GM12872 (cell line): Measurements from ENCODE around the gene CLEC2B.

ENCODE experiments used
- TF ChIP-seq, protein P1 (sequence below): IDR thresholded peaks from 3 replicates; pipeline ENCODE4 v1.5.1; 2011; ENCODE audit warnings: low read depth, mild to moderate bottlenecking, low read length, moderate library complexity; ENCODE audit not compliant: insufficient read depth

The CLEC2B gene

DNA sequence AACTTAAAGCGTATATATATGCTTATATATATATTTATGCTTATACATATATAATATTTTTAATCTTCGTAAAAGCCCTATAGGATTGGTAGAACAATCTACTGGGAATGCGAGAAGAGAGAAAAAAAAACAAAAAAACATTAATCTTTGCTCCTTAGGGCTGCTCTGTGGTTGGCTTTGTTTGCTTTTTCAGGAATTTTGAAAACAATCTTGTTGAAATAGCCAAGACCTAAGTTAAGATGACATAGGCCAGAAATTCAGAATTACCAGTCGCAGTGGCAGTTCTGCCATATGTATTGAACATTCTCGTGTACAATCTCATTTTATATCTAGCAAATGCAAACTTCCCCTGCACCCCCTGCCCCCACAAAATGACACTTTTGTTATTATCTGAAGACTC, 12.8 kb upstream of the CLEC2B start:
- TF ChIP-seq, protein P1, sequence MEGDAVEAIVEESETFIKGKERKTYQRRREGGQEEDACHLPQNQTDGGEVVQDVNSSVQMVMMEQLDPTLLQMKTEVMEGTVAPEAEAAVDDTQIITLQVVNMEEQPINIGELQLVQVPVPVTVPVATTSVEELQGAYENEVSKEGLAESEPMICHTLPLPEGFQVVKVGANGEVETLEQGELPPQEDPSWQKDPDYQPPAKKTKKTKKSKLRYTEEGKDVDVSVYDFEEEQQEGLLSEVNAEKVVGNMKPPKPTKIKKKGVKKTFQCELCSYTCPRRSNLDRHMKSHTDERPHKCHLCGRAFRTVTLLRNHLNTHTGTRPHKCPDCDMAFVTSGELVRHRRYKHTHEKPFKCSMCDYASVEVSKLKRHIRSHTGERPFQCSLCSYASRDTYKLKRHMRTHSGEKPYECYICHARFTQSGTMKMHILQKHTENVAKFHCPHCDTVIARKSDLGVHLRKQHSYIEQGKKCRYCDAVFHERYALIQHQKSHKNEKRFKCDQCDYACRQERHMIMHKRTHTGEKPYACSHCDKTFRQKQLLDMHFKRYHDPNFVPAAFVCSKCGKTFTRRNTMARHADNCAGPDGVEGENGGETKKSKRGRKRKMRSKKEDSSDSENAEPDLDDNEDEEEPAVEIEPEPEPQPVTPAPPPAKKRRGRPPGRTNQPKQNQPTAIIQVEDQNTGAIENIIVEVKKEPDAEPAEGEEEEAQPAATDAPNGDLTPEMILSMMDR = no peak

- TF ChIP-seq, protein P1 = no peak
Measured at GRCh38 chr12:9881246-9881645, 12.1 kb upstream of the CLEC2B start, which contains the start of gene KLRF2. TSS of gene KLRF2 (plus strand) at chr12:9881489. CDS start at chr12:9881596, 107 bp downstream.

DNA sequence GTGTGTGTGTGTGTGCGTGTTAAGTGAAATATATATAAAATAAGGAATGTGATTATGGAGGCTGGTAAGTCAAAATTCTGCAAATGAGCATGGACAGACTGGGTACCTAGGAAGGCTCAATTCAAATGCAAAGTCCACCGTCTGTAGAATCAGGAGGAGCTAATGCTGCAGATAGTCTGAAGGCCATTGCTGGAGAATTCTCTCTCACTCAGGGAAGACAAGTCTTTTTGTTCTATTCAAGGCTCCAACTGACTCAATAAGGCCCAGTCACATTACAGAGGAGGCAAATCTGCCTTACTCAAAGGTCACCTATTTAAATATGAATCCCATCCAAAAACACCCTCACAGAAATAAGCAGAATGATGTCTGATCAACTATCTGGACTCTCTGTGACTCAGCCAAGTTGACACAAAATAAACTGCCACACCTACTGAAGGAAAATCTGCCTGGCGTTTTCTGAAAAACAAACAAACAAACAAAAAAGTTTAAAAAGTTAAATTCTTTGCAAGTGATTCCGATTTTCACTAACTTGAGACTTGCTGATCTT, 11.5 kb upstream of the CLEC2B start:
- TF ChIP-seq, protein P1 = no peak

GRCh38 chr12:9872742-9873141, 3.6 kb upstream of the CLEC2B start:
- TF ChIP-seq, protein P1 = no peak

- TF ChIP-seq, protein P1 = no peak
Measured at GRCh38 chr12:9872162-9872561, 3.0 kb upstream of the CLEC2B start.

DNA sequence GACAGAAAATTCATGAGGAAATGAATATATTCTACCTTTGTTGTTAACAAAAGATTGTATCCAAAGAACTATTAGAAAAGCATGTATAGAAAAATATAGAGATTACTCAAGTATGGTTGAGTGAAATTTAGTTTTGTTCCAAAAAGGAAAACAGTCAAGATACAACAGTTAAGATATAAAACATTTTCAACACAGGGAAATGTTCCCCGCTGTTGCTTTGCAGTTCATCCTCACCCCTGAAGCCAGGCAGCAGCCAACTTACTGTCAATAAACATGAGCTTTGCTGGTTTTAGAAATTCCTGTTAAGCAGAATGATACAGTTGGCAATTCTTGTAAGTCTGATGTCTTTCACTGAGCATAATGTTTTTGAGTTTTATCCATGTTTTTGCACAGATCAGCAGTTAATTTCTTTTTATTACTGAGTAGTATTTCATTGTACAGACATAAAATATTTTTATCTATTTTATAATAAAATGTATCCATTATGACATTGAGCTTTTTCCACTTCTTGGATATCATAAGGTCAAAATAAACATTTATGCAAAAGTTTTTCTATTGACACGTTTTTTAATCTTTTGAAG, 1.2 kb upstream of the CLEC2B start:
- TF ChIP-seq, protein P1 = no peak

DNA sequence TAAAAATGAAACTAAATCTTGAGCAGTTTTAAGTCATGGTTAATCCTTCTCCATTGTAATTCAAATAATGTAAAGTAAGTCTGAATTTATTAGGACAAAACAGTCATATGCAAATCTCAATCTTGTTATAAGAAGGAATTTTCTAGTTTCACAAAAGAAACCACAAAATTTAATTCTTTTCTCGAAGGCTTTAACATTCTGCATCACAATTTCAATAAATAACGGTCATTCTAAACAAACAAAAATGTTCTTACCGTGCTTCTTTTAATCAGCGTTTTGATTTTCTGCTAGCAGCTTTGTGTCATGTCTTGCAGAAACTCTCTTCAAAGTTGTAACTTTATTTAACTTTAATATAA, 225 bp downstream of the CLEC2B start:
- TF ChIP-seq, protein P1 = no peak
